Measurements from ENCODE around the gene TRPM6.

DNA sequence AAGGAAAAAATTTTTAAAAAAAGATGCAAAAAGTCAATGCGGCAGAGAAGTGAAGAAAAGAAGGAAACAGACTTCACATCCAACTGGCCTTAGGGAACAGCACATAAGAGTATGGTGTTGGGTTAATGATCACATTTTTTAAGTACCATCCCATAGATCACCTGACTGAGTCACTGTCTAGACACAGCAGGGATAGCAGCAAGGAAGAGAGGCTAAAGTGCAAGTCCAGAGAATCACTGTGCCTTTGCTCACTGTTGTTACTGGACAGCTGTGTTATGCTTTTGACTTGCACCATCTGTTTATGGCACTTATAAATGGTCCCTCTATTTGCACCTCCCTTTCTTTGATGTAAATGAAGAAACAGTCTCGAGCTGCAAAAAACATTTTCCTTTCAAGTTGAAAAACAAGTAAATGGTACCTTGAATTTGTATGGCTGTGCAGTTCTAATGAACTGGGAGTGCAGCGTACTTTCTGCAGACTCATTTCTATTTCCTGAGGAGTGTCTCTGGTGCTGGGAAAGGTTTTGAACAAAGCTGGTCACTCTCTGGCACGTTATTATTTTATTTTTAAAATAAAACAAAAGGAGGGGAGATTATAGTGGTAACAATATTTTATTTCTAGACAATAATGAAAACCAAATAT is 84.2 kb downstream of the TRPM6 start:
- TF ChIP-seq, protein P1, sequence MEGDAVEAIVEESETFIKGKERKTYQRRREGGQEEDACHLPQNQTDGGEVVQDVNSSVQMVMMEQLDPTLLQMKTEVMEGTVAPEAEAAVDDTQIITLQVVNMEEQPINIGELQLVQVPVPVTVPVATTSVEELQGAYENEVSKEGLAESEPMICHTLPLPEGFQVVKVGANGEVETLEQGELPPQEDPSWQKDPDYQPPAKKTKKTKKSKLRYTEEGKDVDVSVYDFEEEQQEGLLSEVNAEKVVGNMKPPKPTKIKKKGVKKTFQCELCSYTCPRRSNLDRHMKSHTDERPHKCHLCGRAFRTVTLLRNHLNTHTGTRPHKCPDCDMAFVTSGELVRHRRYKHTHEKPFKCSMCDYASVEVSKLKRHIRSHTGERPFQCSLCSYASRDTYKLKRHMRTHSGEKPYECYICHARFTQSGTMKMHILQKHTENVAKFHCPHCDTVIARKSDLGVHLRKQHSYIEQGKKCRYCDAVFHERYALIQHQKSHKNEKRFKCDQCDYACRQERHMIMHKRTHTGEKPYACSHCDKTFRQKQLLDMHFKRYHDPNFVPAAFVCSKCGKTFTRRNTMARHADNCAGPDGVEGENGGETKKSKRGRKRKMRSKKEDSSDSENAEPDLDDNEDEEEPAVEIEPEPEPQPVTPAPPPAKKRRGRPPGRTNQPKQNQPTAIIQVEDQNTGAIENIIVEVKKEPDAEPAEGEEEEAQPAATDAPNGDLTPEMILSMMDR (conservative IDR thresholded peaks at IDR 0.05; ENCODE audit: low read depth, low read length), result no peak
- TF ChIP-seq EZH2phosphoT487 (IDR thresholded peaks at IDR 0.05; ENCODE audit: borderline replicate concordance, low read length) (no peak), EZH2 (IDR thresholded peaks at IDR 0.05; ENCODE audit: low read length, unreplicated experiment) (no peak)

Data from PC-3 (cell line).